ENCODE measurements around the gene NCR2.

Gene NCR2

GRCh38 chr6:41331401-41332150 is 3.8 kb upstream of the NCR2 start:
- no peak for DNase-seq

- no peak for DNase-seq
Measured at GRCh38 chr6:41332241-41332640, 3.2 kb upstream of the NCR2 start.

- DNase-seq, result no peak
Measured at GRCh38 chr6:41332842-41333736, 2.3 kb upstream of the NCR2 start.

GRCh38 chr6:41334482-41335040 is 847 bp upstream of the NCR2 start:
- DNase-seq, result no peak

GRCh38 chr6:41335943-41336342 is 535 bp downstream of the NCR2 start:
- no peak for DNase-seq

- no peak for DNase-seq
Measured at GRCh38 chr6:41336824-41337223, 1.4 kb downstream of the NCR2 start.

GRCh38 chr6:41337709-41338108 is 2.3 kb downstream of the NCR2 start:
- DNase-seq, result no peak

- DNase-seq, result no peak
Measured at GRCh38 chr6:41338659-41339058, 3.3 kb downstream of the NCR2 start.

GRCh38 chr6:41341580-41341979 is 6.2 kb downstream of the NCR2 start:
- no peak for DNase-seq

- DNase-seq, result no peak
Measured at GRCh38 chr6:41342241-41342640, 6.8 kb downstream of the NCR2 start.

- no peak for DNase-seq
Measured at GRCh38 chr6:41343641-41344187, 8.3 kb downstream of the NCR2 start.

- no peak for DNase-seq
Measured at GRCh38 chr6:41344876-41345275, 9.5 kb downstream of the NCR2 start.

- DNase-seq, result no peak
Measured at GRCh38 chr6:41345901-41346300, 10.5 kb downstream of the NCR2 start.

- no peak for DNase-seq
Measured at GRCh38 chr6:41346441-41346840, 11.0 kb downstream of the NCR2 start.

- DNase-seq, result no peak
Measured at GRCh38 chr6:41347378-41348050, 12.1 kb downstream of the NCR2 start.

GRCh38 chr6:41348934-41349333 is 13.5 kb downstream of the NCR2 start:
- DNase-seq, result no peak

GRCh38 chr6:41352396-41352795 is 17.0 kb downstream of the NCR2 start:
- no peak for DNase-seq

- no peak for DNase-seq
Measured at GRCh38 chr6:41352907-41353306, 17.5 kb downstream of the NCR2 start.

GRCh38 chr6:41353333-41353732 is 17.9 kb downstream of the NCR2 start:
- DNase-seq, result no peak

GRCh38 chr6:41355952-41356351 is 20.5 kb downstream of the NCR2 start:
- DNase-seq, result no peak

- no peak for DNase-seq
Measured at GRCh38 chr6:41356825-41357224, 21.4 kb downstream of the NCR2 start.

- DNase-seq, result no peak
Measured at GRCh38 chr6:41358503-41358902, 23.1 kb downstream of the NCR2 start.

Data from fibroblast of skin of scalp (primary cell).